Fibroblast of the aortic adventitia (primary cell): Measurements from ENCODE around the gene ADGRG6. TPM values are rescaled to one million over a fixed set of nuclear protein-coding genes. Genes with fewer than 3 reads are reported as not detected.
A peak's percentile ranks its signal among the peaks of the same experiment; 100 is the strongest.

Experiments
- DNase-seq: peaks from one replicate; pipeline ENCODE4 v3.0.0-alpha.2; 2010; ENCODE audit warnings: low read depth
- H3K4me3 ChIP-seq: 2 replicates; pipeline ENCODE4 v1.5.1; 2011; ENCODE audit warnings: low read depth, mild to moderate bottlenecking, control low read depth, low read length, moderate library complexity
- CTCF ChIP-seq: IDR thresholded peaks from 2 replicates; pipeline ENCODE4 v1.5.1; 2011; ENCODE audit warnings: mild to moderate bottlenecking, low read length, control low read depth, inconsistent platforms; ENCODE audit not compliant: insufficient read depth
- total RNA-seq: library from RNA; depleted of rRNA; stranded (reverse); fragments of >200 nt; gene quantifications from 2 replicates; pipeline ENCODE4 v1.2.3, GENCODE V29; 2012; ENCODE audit warnings: low replicate concordance

ADGRG6 gene
- total RNA-seq, 1 donor, result 1.7 TPM

- no peak for DNase-seq
- no peak overlapping the region for H3K4me3 ChIP-seq
- TF ChIP-seq CTCF, result no peak
Measured at GRCh38 chr6:142398353-142398752, 96.5 kb downstream of the ADGRG6 start.

GRCh38 chr6:142399739-142400138 lies 97.9 kb downstream of the ADGRG6 start:
- no peak for DNase-seq
- no peak for TF ChIP-seq CTCF

GRCh38 chr6:142400495-142400894 lies 98.7 kb downstream of the ADGRG6 start:
- peak; percentile 52 for DNase-seq
- no peak for TF ChIP-seq CTCF
- no peak overlapping the region for H3K4me3 ChIP-seq

More at GRCh38 chr6:142399739-142400138, 97.9 kb downstream of the ADGRG6 start:
- no peak overlapping the region for H3K4me3 ChIP-seq

- no peak overlapping the region for H3K4me3 ChIP-seq
- no peak for TF ChIP-seq CTCF
- DNase-seq, result no peak
Measured at GRCh38 chr6:142401838-142402237, 100.0 kb downstream of the ADGRG6 start.

GRCh38 chr6:142404751-142405150 lies 102.9 kb downstream of the ADGRG6 start:
- DNase-seq, result no peak
- TF ChIP-seq CTCF, result no peak
- no peak overlapping the region for H3K4me3 ChIP-seq

GRCh38 chr6:142406131-142406530 lies 104.3 kb downstream of the ADGRG6 start:
- no peak for TF ChIP-seq CTCF
- DNase-seq, result no peak
- no peak overlapping the region for H3K4me3 ChIP-seq

- no peak for TF ChIP-seq CTCF
- no peak for DNase-seq
- no peak overlapping the region for H3K4me3 ChIP-seq
Measured at GRCh38 chr6:142407685-142408273, 106.0 kb downstream of the ADGRG6 start.
